IMR-90 (cell line): Measurements from ENCODE around the gene ZGRF1. TPM values are rescaled to one million over a fixed set of nuclear protein-coding genes. Genes with fewer than 3 reads are reported as not detected.

Experiments
- ATAC-seq: fragments of 200-7000 bp; cut with Tn5 transposase; 2 replicates; pipeline ENCODE4 v1.9.1; 2020; ENCODE audit warnings: low read depth, mild to moderate bottlenecking, moderate library complexity
- BruUV-seq: library from RNA; stranded (reverse); fragments of 400-500 nt; replicated peaks from 2 replicates; lab custom pipeline; 2021; lab: Mats Ljungman, UMichigan
- CTCF ChIA-PET: fragments of 300-600 bp; formaldehyde crosslinking; extraction: SDS; loops from one replicate; lab custom pipeline; 2021; ENCODE audit warnings: antibody characterized with exemption; lab: Yijun Ruan, JAX
- POLR2A ChIA-PET: fragments of 300-600 bp; sonication (Branson Sonifier 250); formaldehyde crosslinking; loops from one replicate; lab custom pipeline; 2022; ENCODE audit warnings: antibody characterized with exemption; ENCODE audit not compliant: unreplicated experiment; lab: Charles Lee
- DNase-seq: peaks from one replicate; pipeline ENCODE4 v3.0.0; 2013
- H2AFZ ChIP-seq: replicated peaks from 2 replicates; pipeline ENCODE3; 2013; ENCODE audit warnings: low read length, mild to moderate bottlenecking; ENCODE audit not compliant: poor library complexity
- H2AK5ac ChIP-seq: 2 replicates; pipeline ENCODE4 v1.6.1; 2013; ENCODE audit warnings: low read depth, low read length, inconsistent platforms
- H2AK9ac ChIP-seq: replicated peaks from 2 replicates; pipeline ENCODE3; 2013; ENCODE audit warnings: mild to moderate bottlenecking, low read depth, low read length, moderate library complexity; ENCODE audit not compliant: poor library complexity
- H2BK120ac ChIP-seq: 2 replicates; pipeline ENCODE4 v1.6.1; 2013; ENCODE audit warnings: low read depth, low read length, inconsistent platforms
- H2BK15ac ChIP-seq: 3 replicates; pipeline ENCODE4 v1.6.1; 2013; ENCODE audit warnings: low read depth, low read length, inconsistent platforms
- H2BK20ac ChIP-seq: 2 replicates; pipeline ENCODE4 v1.6.1; 2013; ENCODE audit warnings: low read depth, mild to moderate bottlenecking, inconsistent platforms, low read length, moderate library complexity
- H2BK5ac ChIP-seq: 2 replicates; pipeline ENCODE4 v1.6.1; 2013; ENCODE audit warnings: mild to moderate bottlenecking, low read depth, low read length, inconsistent platforms; ENCODE audit not compliant: poor library complexity, severe bottlenecking
- H3K14ac ChIP-seq: replicated peaks from 2 replicates; pipeline ENCODE4 v1.6.1; 2013; ENCODE audit warnings: low read depth, low read length, inconsistent platforms
- H3K18ac ChIP-seq: 2 replicates; pipeline ENCODE4 v1.6.1; 2013; ENCODE audit warnings: low read depth, low read length, control low read depth
- H3K23ac ChIP-seq: 2 replicates; pipeline ENCODE4 v1.6.1; 2013; ENCODE audit warnings: low read depth, low read length, inconsistent platforms
- H3K27ac ChIP-seq: 2 replicates; pipeline ENCODE4 v1.5.1; 2013; ENCODE audit warnings: mild to moderate bottlenecking, control low read depth, low read length; ENCODE audit not compliant: insufficient read depth
- H3K27me3 ChIP-seq: 2 replicates; pipeline ENCODE4 v1.6.1; 2013; ENCODE audit warnings: low read length; ENCODE audit not compliant: control insufficient read depth, insufficient read depth
- H3K36me3 ChIP-seq: 2 replicates; pipeline ENCODE4 v1.6.1; 2013; ENCODE audit warnings: low read length, mixed read lengths; ENCODE audit not compliant: control insufficient read depth, insufficient read depth
- H3K4ac ChIP-seq: 2 replicates; pipeline ENCODE4 v1.6.1; 2013; ENCODE audit warnings: low read depth, low read length, inconsistent platforms
- H3K4me1 ChIP-seq: 2 replicates; pipeline ENCODE4 v1.6.1; 2013; ENCODE audit warnings: low read length, mixed read lengths; ENCODE audit not compliant: control insufficient read depth, insufficient read depth
- H3K4me2 ChIP-seq: 2 replicates; pipeline ENCODE4 v1.6.1; 2013; ENCODE audit warnings: low read depth, mild to moderate bottlenecking, control low read depth, low read length, moderate library complexity
- H3K4me3 ChIP-seq: 2 replicates; pipeline ENCODE4 v1.5.1; 2013; ENCODE audit warnings: low read depth, mild to moderate bottlenecking, control low read depth, low read length, moderate library complexity; ENCODE audit not compliant: insufficient read depth
- H3K56ac ChIP-seq: 2 replicates; pipeline ENCODE4 v1.6.1; 2013; ENCODE audit warnings: low read length, inconsistent platforms; ENCODE audit not compliant: insufficient read depth; ENCODE audit errors: extremely low read depth
- H3K79me1 ChIP-seq, 2 experiments: 2 replicates each; pipeline ENCODE4 v1.6.1; 2013; ENCODE audit warnings: low read length in 2 of 2, inconsistent platforms in 1 of 2, low read depth in 1 of 2
- H3K9ac ChIP-seq: 2 replicates; pipeline ENCODE4 v1.6.1; 2013; ENCODE audit warnings: low read depth, low read length, control low read depth
- H3K9me1 ChIP-seq: 2 replicates; pipeline ENCODE4 v1.6.1; 2013; ENCODE audit warnings: low read length, inconsistent platforms; ENCODE audit not compliant: insufficient read depth
- H3K9me3 ChIP-seq: 2 replicates; pipeline ENCODE4 v1.6.1; 2013; ENCODE audit warnings: low read length; ENCODE audit not compliant: control insufficient read depth, insufficient read depth
- H4K20me1 ChIP-seq: 2 replicates; pipeline ENCODE4 v1.6.1; 2013; ENCODE audit warnings: low read length, inconsistent platforms; ENCODE audit not compliant: insufficient read depth
- H4K5ac ChIP-seq: 2 replicates; pipeline ENCODE4 v1.6.1; 2013; ENCODE audit warnings: mild to moderate bottlenecking, low read depth, low read length, control low read depth
- H4K8ac ChIP-seq, 2 experiments: 2 replicates each; pipeline ENCODE4 v1.6.1; 2013; ENCODE audit warnings: low read depth in 2 of 2, low read length in 2 of 2, control low read depth in 1 of 2, inconsistent platforms in 1 of 2
- H4K91ac ChIP-seq: 2 replicates; pipeline ENCODE4 v1.6.1; 2013; ENCODE audit warnings: low read depth, low read length, inconsistent platforms; ENCODE audit not compliant: insufficient read depth
- CEBPB ChIP-seq: IDR thresholded peaks from 2 replicates; pipeline ENCODE4 v1.6.1; 2012; ENCODE audit warnings: low read depth, low read length, improper control_type of control experiment
- CHD1 ChIP-seq: IDR thresholded peaks from 2 replicates; pipeline ENCODE4 v1.6.1; 2012; ENCODE audit warnings: low read depth, low read length, improper control_type of control experiment
- CTCF ChIP-seq: conservative IDR thresholded peaks from 2 replicates; pipeline ENCODE4 v1.5.1; 2012; ENCODE audit warnings: mild to moderate bottlenecking, low read depth, low read length, improper control_type of control experiment
- FOS ChIP-seq: fragments of 150-350 bp; IDR thresholded peaks from 2 replicates; pipeline ENCODE4 v1.6.1; 2016; ENCODE audit warnings: low read depth, low read length
- MAFK ChIP-seq: IDR thresholded peaks from 2 replicates; pipeline ENCODE4 v1.6.1; 2012; ENCODE audit warnings: low read depth, low read length, improper control_type of control experiment
- MAZ ChIP-seq: IDR thresholded peaks from 2 replicates; pipeline ENCODE4 v1.6.1; 2012; ENCODE audit warnings: low read depth, mild to moderate bottlenecking, low read length, improper control_type of control experiment, moderate library complexity, borderline replicate concordance
- NFE2L2 ChIP-seq: fragments of 150-350 bp; IDR thresholded peaks from 2 replicates; pipeline ENCODE4 v1.6.1; 2016; ENCODE audit warnings: low read depth, mild to moderate bottlenecking, low read length
- POLR2A ChIP-seq: IDR thresholded peaks from 2 replicates; pipeline ENCODE4 v1.6.1; 2012; ENCODE audit warnings: mild to moderate bottlenecking, low read depth, low read length
- RAD21 ChIP-seq: IDR thresholded peaks from 2 replicates; pipeline ENCODE4 v1.6.1; 2012; ENCODE audit warnings: low read length, improper control_type of control experiment
- RCOR1 ChIP-seq: IDR thresholded peaks from 2 replicates; pipeline ENCODE4 v1.6.1; 2012; ENCODE audit warnings: mild to moderate bottlenecking, low read length, improper control_type of control experiment; ENCODE audit not compliant: insufficient replicate concordance
- RFX5 ChIP-seq: IDR thresholded peaks from 2 replicates; pipeline ENCODE4 v1.8.0; 2012; ENCODE audit warnings: low read depth, mild to moderate bottlenecking, low read length, moderate library complexity
- SMC3 ChIP-seq: fragments of 150-350 bp; IDR thresholded peaks from 2 replicates; pipeline ENCODE4 v1.6.1; 2016; ENCODE audit warnings: low read depth, mild to moderate bottlenecking, antibody characterized with exemption, low read length, moderate library complexity
- WGBS, 2 experiments: methylation state at CpG; one replicate each; pipeline versions ENCODE4 v1.1.5 to v1.1.7; 2013; ENCODE audit warnings: missing lambda C conversion rate in 2 of 2; ENCODE audit not compliant: insufficient read length in 1 of 2; ENCODE audit errors: extremely low coverage in 2 of 2; 5-methylcytosine and 5-hydroxymethylcytosine counted together
- dilution Hi-C: fragments of 300-500 bp; cut with HindIII; formaldehyde crosslinking; loops from one replicate; pipeline ENCODE4 v1.14.3; 2018; ENCODE audit warnings: low sequenced_read_pairs; ENCODE audit not compliant: unreplicated experiment
- in situ Hi-C: fragments of 300-500 bp; cut with MboI; formaldehyde crosslinking; loops from 3 replicates; pipeline ENCODE4 v1.14.3; 2019; ENCODE audit warnings: low sequenced_read_pairs, inconsistent platforms, mixed read lengths
- intact Hi-C: fragments of 100-400 bp; cut with micrococcal nuclease; formaldehyde crosslinking; loops from 2 replicates; pipeline ENCODE4 v1.10.0; 2022
- polyA plus RNA-seq, 3 experiments: library from polyadenylated mRNA; depleted of rRNA; stranded (reverse); fragments of >200 nt; gene quantifications; 2 replicates each; pipeline ENCODE4 v1.2.3, GENCODE V29; 2012; ENCODE audit warnings: low replicate concordance in 1 of 3
- total RNA-seq: library from RNA; depleted of rRNA; stranded (reverse); fragments of >200 nt; gene quantifications from 2 replicates; pipeline ENCODE4 v1.2.3, GENCODE V29; 2012

ZGRF1 gene
- total and polyA plus RNA-seq, 2 of the 4 experiments (the other 2 are of a cell fraction) = 2.8 to 5.6 TPM

GRCh38 chr4:112521123-112522023 is 115.3 kb downstream of the ZGRF1 start:
- intact Hi-C loops = loop anchor here (5.0 kb wide), 1 partner anchor 424 kb away; no protein-coding TSS in a partner anchor

More at GRCh38 chr4:112521123-112522023, 115.3 kb downstream of the ZGRF1 start:
- H2AK9ac ChIP-seq = no peak overlapping the region
- H3K23ac ChIP-seq = no peak overlapping the region
- no peak overlapping the region for H3K14ac ChIP-seq
- CTCF ChIA-PET = interaction anchor here (0.8 kb wide), 1 partner anchor 82 kb away, joined by 3 read pairs; no protein-coding TSS in a partner anchor
- WGBS, 2 experiments = 10% methylated on average over 5 of the region's 30 CpGs; no CpG with 5 or more reads in 1 of the 2 experiments
- no TSS peak for BruUV-seq
- H3K9ac ChIP-seq = no peak overlapping the region
- H2BK20ac ChIP-seq = no peak overlapping the region
- in situ Hi-C loops = no loop called here
- no peak overlapping the region for H2BK5ac ChIP-seq
- no peaks in the 10 kb centered on the region for H3K9me1 ChIP-seq
- no peak overlapping the region for H3K27ac ChIP-seq
- no peak overlapping the region for H4K91ac ChIP-seq
- no peak for TF ChIP-seq POLR2A
- no peak for TF ChIP-seq SMC3
- TF ChIP-seq RFX5 = no peak
- TF ChIP-seq NFE2L2 = no peak
- TF ChIP-seq FOS = no peak
- no peak for TF ChIP-seq RAD21
- TF ChIP-seq CHD1 = no peak
- TF ChIP-seq MAZ = no peak
- no peak for TF ChIP-seq MAFK
- no peak for TF ChIP-seq CTCF
- TF ChIP-seq RCOR1 = no peak
- no peak for TF ChIP-seq CEBPB
- DNase-seq = no peak
- peaks cover 75% of the 10 kb centered on the region for H3K27me3 ChIP-seq
- no peak overlapping the region for H2BK15ac ChIP-seq
- dilution Hi-C loops = no loop called here
- peaks cover 28% of the 10 kb centered on the region for H3K9me3 ChIP-seq
- H3K36me3 ChIP-seq = no peaks in the 10 kb centered on the region
- H3K4ac ChIP-seq = no peak overlapping the region
- H2AFZ ChIP-seq = no peak overlapping the region
- no peak overlapping the region for H2BK120ac ChIP-seq
- H4K5ac ChIP-seq = no peak overlapping the region
- no peak for ATAC-seq
- no peaks in the 10 kb centered on the region for H4K20me1 ChIP-seq
- H3K4me1 ChIP-seq = no peaks in the 10 kb centered on the region; the same call in 1 of the 2 replicates
- no peak overlapping the region for H3K4me2 ChIP-seq
- POLR2A ChIA-PET = no interaction called here
- H4K8ac ChIP-seq = no peak overlapping the region
- no peaks in the 10 kb centered on the region for H3K79me1 ChIP-seq
- no peak overlapping the region for H3K18ac ChIP-seq
- no peak overlapping the region for H3K56ac ChIP-seq
- no peak overlapping the region for H3K4me3 ChIP-seq
- H2AK5ac ChIP-seq = no peak overlapping the region
